Karpas-422 (cell line): ENCODE results near the gene SMC1B. TPM values are rescaled to one million over a fixed set of nuclear protein-coding genes. Genes with fewer than 3 reads are reported as not detected.
"Not testable (repeated sequence)": the region's sequence is repeated elsewhere in the genome, so short reads cannot be mapped to it uniquely, and the experiment has no call there.

ENCODE experiments used
- DNase-seq: peaks from one replicate; pipeline ENCODE4 v3.0.0-alpha.2; 2015
- H2AFZ ChIP-seq: fragments of 200-600 bp; sonication (generic); 2 replicates; pipeline ENCODE4 v1.6.1; 2014; ENCODE audit warnings: antibody characterized with exemption, low read length, mixed read lengths
- H3K27ac ChIP-seq: fragments of 200-600 bp; sonication (generic); 2 replicates; pipeline ENCODE4 v1.5.1; 2014; ENCODE audit warnings: mild to moderate bottlenecking, low read length, moderate library complexity
- H3K27me3 ChIP-seq: fragments of 200-600 bp; sonication (generic); 2 replicates; pipeline ENCODE4 v1.6.1; 2014; ENCODE audit warnings: low read length, mixed read lengths
- H3K36me3 ChIP-seq: fragments of 200-600 bp; sonication (generic); 2 replicates; pipeline ENCODE4 v1.6.1; 2014; ENCODE audit warnings: low read length, mixed read lengths; ENCODE audit not compliant: insufficient read depth
- H3K4me1 ChIP-seq: fragments of 200-600 bp; sonication (generic); 2 replicates; pipeline ENCODE4 v1.6.1; 2014; ENCODE audit warnings: mild to moderate bottlenecking, low read length, mixed read lengths
- H3K4me2 ChIP-seq: fragments of 200-600 bp; sonication (generic); 2 replicates; pipeline ENCODE4 v1.6.1; 2014; ENCODE audit warnings: low read length, low read depth, mild to moderate bottlenecking; ENCODE audit not compliant: poor library complexity, severe bottlenecking
- H3K4me3 ChIP-seq: fragments of 200-600 bp; sonication (generic); 2 replicates; pipeline ENCODE4 v1.5.1; 2014; ENCODE audit warnings: mild to moderate bottlenecking, antibody characterized with exemption, low read length, mixed read lengths
- H3K79me2 ChIP-seq: fragments of 200-600 bp; sonication (generic); 2 replicates; pipeline ENCODE4 v1.6.1; 2014; ENCODE audit warnings: mild to moderate bottlenecking, low read length, mixed read lengths
- H3K9ac ChIP-seq: fragments of 200-600 bp; sonication (generic); 2 replicates; pipeline ENCODE4 v1.6.0; 2014; ENCODE audit warnings: low read length
- H3K9me2 ChIP-seq: fragments of 200-600 bp; sonication (generic), shearing (Covaris generic); replicated peaks from 2 replicates; pipeline ENCODE4 v1.6.0; 2014; ENCODE audit warnings: mild to moderate bottlenecking, low read length, moderate library complexity; ENCODE audit not compliant: insufficient read depth
- H3K9me3 ChIP-seq: fragments of 300-700, 200-600 bp; sonication (generic); 2 replicates; pipeline ENCODE4 v1.6.1; 2014; ENCODE audit warnings: low read length, mixed read lengths
- H4K20me1 ChIP-seq: fragments of 200-600 bp; sonication (generic); 2 replicates; pipeline ENCODE4 v1.6.1; 2014; ENCODE audit warnings: mild to moderate bottlenecking, antibody characterized with exemption, low read length, low read depth; ENCODE audit not compliant: insufficient read depth
- total RNA-seq: library from RNA; depleted of rRNA; stranded (reverse); fragments of >200 nt; shearing (Covaris generic); gene quantifications from 2 replicates; pipeline ENCODE4 v1.2.3, GENCODE V29; 2014; ENCODE audit warnings: low replicate concordance

SMC1B gene
- total RNA-seq, 1 experiment from 2014 or later: not detected

DNA sequence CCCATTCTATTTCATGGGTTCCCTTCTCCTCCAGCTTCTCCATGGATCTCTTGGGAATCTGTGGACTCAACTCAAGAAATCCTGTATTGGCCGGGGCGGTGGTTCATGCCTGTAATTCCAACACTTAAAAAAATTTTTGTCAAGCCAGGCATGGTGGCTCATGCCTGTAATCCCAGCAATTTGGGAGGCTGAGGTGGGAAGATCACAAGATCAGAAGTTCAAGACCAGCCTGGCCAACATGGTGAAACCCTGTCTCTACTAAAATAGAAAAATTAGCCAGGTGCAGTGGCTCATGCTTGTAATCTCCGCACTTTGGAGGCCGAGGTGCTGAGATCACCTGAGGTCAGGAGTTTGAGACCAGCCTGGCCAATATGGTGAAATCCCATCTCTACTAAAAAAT, 34.2 kb upstream of the SMC1B start:
- not testable (repeated sequence) for H3K9me2 ChIP-seq, H3K9me3 ChIP-seq, H4K20me1 ChIP-seq, H2AFZ ChIP-seq, H3K36me3 ChIP-seq, DNase-seq, H3K4me3 ChIP-seq, H3K79me2 ChIP-seq, H3K27ac ChIP-seq, H3K4me2 ChIP-seq, H3K9ac ChIP-seq, H3K4me1 ChIP-seq, H3K27me3 ChIP-seq

DNA sequence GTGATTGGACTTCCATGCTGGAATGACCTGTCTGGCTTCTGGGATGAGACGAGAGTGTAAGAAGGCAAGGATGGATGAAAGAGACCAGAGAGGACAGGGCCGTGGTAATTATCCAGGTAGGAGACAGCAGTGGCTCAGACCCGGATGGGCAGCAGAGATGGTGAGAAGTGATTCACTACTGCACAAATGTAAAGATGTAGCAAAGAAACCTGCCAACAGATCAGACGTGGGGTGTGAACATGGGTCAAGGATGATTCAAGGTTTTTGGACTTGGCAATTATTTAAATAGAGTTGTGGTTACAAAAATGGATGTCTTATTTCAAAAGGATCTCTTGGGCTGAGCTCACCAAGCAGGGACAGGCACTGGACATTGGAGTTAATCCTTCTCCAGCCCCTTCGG, 32.8 kb upstream of the SMC1B start:
- Histone ChIP-seq H2AFZ (no peak overlapping the region), H3K4me3 (no peak overlapping the region), H3K36me3 (no peaks in the 10 kb centered on the region), H3K27me3 (no peaks in the 10 kb centered on the region), H3K4me2 (no peak overlapping the region), H3K9ac (no peak overlapping the region), H4K20me1 (no peaks in the 10 kb centered on the region), H3K27ac (no peak overlapping the region), H3K79me2 (no peaks in the 10 kb centered on the region), H3K9me2 (no peaks in the 10 kb centered on the region), H3K4me1 (no peaks in the 10 kb centered on the region), H3K9me3 (no peaks in the 10 kb centered on the region)
- no peak for DNase-seq

DNA sequence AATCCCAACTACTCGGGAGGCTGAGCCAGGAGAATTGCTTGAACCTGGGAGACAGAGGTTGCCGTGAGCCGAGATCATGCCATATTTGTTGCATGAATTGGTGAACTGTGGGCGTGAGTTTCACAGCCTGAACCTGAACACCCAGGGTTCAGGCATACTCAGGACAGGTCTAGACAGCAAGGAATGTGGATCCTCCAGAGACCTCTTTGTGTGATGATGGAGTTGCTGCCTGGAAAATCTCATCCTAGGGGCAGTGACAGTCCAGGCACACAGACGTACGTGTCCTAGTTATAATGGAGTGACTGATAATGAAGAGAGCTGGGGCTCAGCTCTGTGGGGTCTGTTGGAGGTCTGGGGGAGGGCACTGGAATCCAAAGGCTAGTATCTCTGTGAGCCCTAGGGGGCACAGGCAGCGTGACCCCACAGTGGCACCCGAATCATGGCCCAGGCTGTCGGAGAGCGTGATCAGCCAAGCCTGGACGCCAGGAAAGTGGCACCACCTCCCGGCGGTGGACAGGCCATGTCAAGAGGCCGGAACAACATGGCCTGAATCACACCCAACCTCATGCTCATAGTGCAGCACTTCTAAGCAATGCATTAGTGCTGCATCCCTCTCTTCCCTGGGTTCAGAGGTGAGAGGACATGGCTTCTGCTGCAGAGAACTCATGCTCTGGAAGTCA, 31.8 kb upstream of the SMC1B start:
- Histone ChIP-seq H3K27me3 (no peaks in the 10 kb centered on the region), H3K27ac (no peak overlapping the region), H3K9me2 (no peaks in the 10 kb centered on the region), H3K79me2 (no peaks in the 10 kb centered on the region), H3K9ac (no peak overlapping the region), H3K4me3 (no peak overlapping the region), H3K36me3 (no peaks in the 10 kb centered on the region), H3K4me1 (no peaks in the 10 kb centered on the region), H3K4me2 (no peak overlapping the region), H4K20me1 (no peaks in the 10 kb centered on the region), H2AFZ (no peak overlapping the region), H3K9me3 (no peaks in the 10 kb centered on the region)
- no peak for DNase-seq

DNA sequence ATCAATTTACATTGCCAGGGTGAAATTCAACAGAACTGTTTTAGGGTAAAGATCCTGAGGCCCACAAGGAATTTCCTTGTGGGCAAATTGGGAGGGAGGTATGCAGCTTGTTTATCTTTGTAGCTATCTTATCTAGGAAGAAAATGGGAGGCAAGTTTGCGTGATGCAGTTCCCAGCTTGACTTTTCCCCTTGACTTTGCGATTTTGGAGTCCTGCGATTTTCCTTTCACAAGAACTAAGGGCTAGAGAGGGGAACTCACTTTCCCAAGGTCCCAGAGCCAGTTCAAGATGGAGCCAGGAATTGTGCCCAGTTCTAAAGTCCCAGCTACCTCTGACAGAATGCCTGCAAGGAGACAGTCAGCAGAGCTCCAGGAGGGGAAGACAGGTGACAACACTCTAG, 30.8 kb upstream of the SMC1B start:
- Histone ChIP-seq H3K9ac (no peak overlapping the region), H4K20me1 (no peaks in the 10 kb centered on the region), H2AFZ (no peak overlapping the region), H3K79me2 (no peaks in the 10 kb centered on the region), H3K4me2 (no peak overlapping the region), H3K9me3 (no peaks in the 10 kb centered on the region), H3K4me3 (no peak overlapping the region), H3K27me3 (no peaks in the 10 kb centered on the region), H3K36me3 (no peaks in the 10 kb centered on the region), H3K4me1 (no peaks in the 10 kb centered on the region), H3K9me2 (no peaks in the 10 kb centered on the region), H3K27ac (no peak overlapping the region)
- DNase-seq: no peak

DNA sequence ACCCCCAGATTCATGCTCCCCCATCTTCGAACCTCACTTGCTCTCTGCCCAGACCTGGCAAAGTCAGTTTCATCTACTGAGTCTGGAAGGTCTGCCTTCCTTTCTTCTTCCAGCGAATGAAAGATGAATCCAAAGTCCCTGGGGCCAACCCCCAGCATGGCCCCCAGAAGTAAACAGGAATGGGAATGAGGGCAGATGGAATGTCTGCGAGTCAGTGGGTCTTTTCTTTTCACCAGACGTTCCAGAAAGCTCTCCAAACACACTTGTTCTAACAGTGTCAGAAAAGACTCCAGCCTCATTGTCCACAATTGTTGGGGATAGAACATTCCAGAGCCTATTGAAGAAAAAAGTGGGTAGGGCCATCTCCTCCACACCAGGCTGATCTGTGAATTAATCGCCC, 28.7 kb upstream of the SMC1B start:
- no peaks in the 10 kb centered on the region for H3K79me2 ChIP-seq
- no peak for DNase-seq
- no peak overlapping the region for H3K4me2 ChIP-seq
- no peaks in the 10 kb centered on the region for H3K9me3 ChIP-seq
- no peak overlapping the region for H3K4me3 ChIP-seq
- H3K9ac ChIP-seq: no peak overlapping the region
- H3K9me2 ChIP-seq: no peaks in the 10 kb centered on the region
- no peaks in the 10 kb centered on the region for H3K4me1 ChIP-seq
- no peaks in the 10 kb centered on the region for H4K20me1 ChIP-seq
- no peak overlapping the region for H2AFZ ChIP-seq
- no peaks in the 10 kb centered on the region for H3K36me3 ChIP-seq
- no peak overlapping the region for H3K27ac ChIP-seq
- no peaks in the 10 kb centered on the region for H3K27me3 ChIP-seq

DNA sequence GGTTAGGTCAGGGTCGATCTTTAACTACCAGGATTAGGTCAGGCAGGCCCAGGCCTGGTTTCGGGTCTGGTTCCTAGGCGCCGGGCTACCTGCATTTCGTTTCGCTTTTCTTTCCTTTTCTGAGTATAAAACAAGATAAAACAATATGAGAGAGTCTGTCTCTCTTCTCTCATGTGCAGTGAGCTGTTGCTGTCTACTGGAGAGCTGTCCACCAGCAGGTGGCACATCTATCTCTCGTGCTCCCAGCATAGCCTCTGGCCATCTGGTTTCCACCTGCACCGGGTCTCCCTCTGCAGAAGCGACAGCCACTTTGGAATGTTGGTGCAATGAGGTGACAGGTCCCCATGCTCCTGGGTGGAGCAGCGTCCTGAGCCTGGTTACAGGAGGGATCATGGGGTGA, 27.7 kb upstream of the SMC1B start:
- no peaks in the 10 kb centered on the region for H3K9me2 ChIP-seq
- H3K9ac ChIP-seq: no peak overlapping the region
- no peaks in the 10 kb centered on the region for H3K9me3 ChIP-seq
- H4K20me1 ChIP-seq: no peaks in the 10 kb centered on the region
- H3K4me3 ChIP-seq: no peak overlapping the region
- peak; percentile 68 for DNase-seq
- H3K27me3 ChIP-seq: no peaks in the 10 kb centered on the region
- H3K4me2 ChIP-seq: no peak overlapping the region
- H3K36me3 ChIP-seq: no peaks in the 10 kb centered on the region
- no peak overlapping the region for H2AFZ ChIP-seq
- H3K27ac ChIP-seq: no peak overlapping the region
- H3K4me1 ChIP-seq: no peaks in the 10 kb centered on the region
- H3K79me2 ChIP-seq: no peaks in the 10 kb centered on the region

DNA sequence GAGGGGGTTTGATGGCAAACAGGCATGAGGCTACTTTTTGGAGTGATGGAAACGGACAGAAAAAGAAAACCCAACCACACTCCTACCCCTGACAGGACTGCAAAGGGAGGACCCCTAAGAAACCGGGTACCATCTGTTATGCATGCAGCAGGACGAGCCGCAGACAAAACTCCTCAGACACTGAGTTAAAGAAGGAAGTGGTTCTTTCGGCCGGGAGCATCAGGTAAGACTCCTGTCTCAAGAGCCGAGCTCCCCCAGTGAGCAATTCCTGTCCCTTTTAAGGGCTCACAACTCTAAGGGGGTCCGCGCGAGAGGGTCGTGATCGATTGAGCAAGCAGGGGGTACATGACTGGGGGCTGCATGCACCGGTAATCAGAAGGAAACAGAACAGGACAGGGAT, 27.3 kb upstream of the SMC1B start:
- not testable (repeated sequence) for H3K36me3 ChIP-seq, H3K9me3 ChIP-seq, H3K27ac ChIP-seq, H3K4me1 ChIP-seq, H3K79me2 ChIP-seq, DNase-seq, H2AFZ ChIP-seq, H3K4me3 ChIP-seq, H3K9ac ChIP-seq, H3K27me3 ChIP-seq, H3K9me2 ChIP-seq, H3K4me2 ChIP-seq, H4K20me1 ChIP-seq

DNA sequence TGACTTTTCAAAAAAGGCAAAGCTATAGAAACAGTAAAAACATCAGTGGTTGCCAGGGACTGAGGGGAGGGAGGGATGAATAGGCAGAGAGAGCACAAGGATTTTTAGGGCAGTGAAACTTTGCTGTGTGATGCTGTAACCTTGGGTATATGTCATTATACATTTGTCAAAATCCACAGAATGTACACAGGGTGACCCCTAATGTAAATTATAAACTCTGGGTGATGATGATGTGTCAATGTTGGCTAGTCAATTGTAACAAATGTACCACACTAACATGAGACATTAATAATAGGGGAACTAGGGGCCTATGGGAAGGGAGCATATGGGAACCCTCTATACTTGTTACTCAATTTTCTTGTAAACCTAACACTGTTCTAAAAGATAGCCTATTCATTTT, 24.9 kb upstream of the SMC1B start:
- Histone ChIP-seq H3K27ac (no peak overlapping the region), H2AFZ (no peak overlapping the region), H3K4me1 (no peaks in the 10 kb centered on the region), H3K4me2 (no peak overlapping the region), H4K20me1 (no peaks in the 10 kb centered on the region; the same call in 1 of the 2 replicates), H3K9me3 (no peaks in the 10 kb centered on the region), H3K79me2 (no peaks in the 10 kb centered on the region), H3K4me3 (no peak overlapping the region), H3K36me3 (no peaks in the 10 kb centered on the region), H3K27me3 (no peaks in the 10 kb centered on the region), H3K9me2 (no peaks in the 10 kb centered on the region), H3K9ac (no peak overlapping the region)
- DNase-seq: no peak
